GM12874 (cell line): Measurements from ENCODE around the gene GRAMD1B.

Experiments
- TF ChIP-seq, protein P1 (sequence below): IDR thresholded peaks from 2 replicates; pipeline ENCODE4 v1.5.1; 2011; ENCODE audit warnings: low read depth, mild to moderate bottlenecking, control low read depth, low read length, moderate library complexity; ENCODE audit not compliant: insufficient read depth

Gene GRAMD1B

GRCh38 chr11:123509737-123510578, 79.9 kb downstream of the GRAMD1B start:
- TF ChIP-seq, protein P1, sequence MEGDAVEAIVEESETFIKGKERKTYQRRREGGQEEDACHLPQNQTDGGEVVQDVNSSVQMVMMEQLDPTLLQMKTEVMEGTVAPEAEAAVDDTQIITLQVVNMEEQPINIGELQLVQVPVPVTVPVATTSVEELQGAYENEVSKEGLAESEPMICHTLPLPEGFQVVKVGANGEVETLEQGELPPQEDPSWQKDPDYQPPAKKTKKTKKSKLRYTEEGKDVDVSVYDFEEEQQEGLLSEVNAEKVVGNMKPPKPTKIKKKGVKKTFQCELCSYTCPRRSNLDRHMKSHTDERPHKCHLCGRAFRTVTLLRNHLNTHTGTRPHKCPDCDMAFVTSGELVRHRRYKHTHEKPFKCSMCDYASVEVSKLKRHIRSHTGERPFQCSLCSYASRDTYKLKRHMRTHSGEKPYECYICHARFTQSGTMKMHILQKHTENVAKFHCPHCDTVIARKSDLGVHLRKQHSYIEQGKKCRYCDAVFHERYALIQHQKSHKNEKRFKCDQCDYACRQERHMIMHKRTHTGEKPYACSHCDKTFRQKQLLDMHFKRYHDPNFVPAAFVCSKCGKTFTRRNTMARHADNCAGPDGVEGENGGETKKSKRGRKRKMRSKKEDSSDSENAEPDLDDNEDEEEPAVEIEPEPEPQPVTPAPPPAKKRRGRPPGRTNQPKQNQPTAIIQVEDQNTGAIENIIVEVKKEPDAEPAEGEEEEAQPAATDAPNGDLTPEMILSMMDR, result no peak

DNA sequence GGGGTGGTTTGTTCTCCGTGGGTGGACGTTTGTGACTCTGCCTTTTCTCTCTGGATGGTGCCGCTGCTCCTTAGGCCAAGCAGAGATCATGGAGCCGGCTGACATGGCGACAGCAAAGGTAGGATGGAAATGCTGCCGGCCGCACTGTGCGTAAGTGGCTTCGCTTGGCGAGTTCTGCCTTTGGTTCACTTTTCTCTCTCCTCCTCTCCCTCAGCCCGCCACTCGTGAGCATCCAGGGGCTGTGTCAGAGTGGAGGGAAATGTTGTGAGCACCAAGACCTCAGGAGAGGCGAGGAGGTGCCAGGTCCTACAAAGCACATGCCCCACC, 80.5 kb downstream of the GRAMD1B start:
- TF ChIP-seq, protein P1, result no peak

- TF ChIP-seq, protein P1, result peak; percentile 87
Observed at GRCh38 chr11:123511037-123511870, 81.2 kb downstream of the GRAMD1B start.

- TF ChIP-seq, protein P1, result no peak
Observed at GRCh38 chr11:123516238-123516637, 86.2 kb downstream of the GRAMD1B start.

DNA sequence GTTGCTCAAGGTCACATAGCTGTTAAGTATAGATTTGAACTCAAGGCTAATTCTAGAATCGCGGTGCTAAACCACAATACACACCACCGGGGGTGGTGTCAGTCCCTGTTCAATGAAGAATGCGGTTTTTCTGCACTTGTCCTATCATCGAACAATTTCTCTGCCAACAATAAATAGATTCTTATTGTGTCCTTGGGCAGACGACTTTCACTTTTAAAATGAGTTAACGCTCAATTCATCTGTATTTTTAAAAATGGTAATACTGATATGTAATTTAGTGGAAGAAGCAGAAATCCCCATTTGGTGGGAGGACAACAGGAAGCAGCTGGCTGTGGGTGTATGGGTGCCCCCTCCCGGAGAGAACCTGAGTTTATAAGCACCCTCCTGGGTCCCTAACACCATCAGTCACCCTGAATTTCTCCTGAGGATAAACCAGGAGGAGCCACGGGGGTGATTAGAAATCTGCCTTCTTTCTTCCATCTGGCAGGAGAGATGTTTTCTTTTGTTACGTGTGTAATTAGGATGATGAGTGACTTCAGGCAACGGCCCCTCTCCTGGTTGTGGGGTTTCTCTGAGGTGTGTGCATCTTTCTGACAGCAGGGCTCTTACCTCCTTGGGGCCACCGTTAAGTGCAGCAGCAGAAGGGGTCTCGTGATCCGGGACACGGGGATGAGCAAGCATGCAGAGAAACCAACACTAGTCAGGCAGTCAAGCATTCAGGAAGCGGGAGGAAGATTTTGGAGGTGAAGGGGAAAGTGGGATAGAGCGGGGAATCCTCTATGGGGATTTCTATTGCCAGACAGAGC, 87.7 kb downstream of the GRAMD1B start:
- TF ChIP-seq, protein P1, result no peak

- TF ChIP-seq, protein P1, result no peak
Observed at GRCh38 chr11:123518496-123519054, 88.5 kb downstream of the GRAMD1B start.
